Thoracic aorta (tissue), 2 donors: ENCODE results near the gene ZNRF4. TPM values are rescaled to one million over a fixed set of nuclear protein-coding genes. Genes with fewer than 3 reads are reported as not detected.

ENCODE experiments used
- ATAC-seq: fragments of 150-250 bp; one replicate; pipeline ENCODE4 v1.8.0; 2017; ENCODE audit warnings: low read depth; ENCODE audit not compliant: insufficient number of reproducible peaks, low FRiP score
- DNase-seq: peaks from one replicate; pipeline ENCODE4 v3.0.0-alpha.2; 2020; ENCODE audit warnings: low spot score
- H3K27ac ChIP-seq, 2 donors: fragments of 200-600 bp; sonication (generic); 1 replicate in 1 of 2; 2 replicates in 1 of 2; pipeline ENCODE4 v1.5.1; 2016; ENCODE audit warnings: mild to moderate bottlenecking in 2 of 2, moderate library complexity in 2 of 2
- H3K27me3 ChIP-seq: fragments of 200-600 bp; sonication (generic); replicated peaks from 2 replicates; pipeline ENCODE4 v1.6.0; 2016; ENCODE audit warnings: mild to moderate bottlenecking; ENCODE audit not compliant: insufficient read depth
- H3K36me3 ChIP-seq: fragments of 200-600 bp; sonication (generic); one replicate; pipeline ENCODE4 v1.5.1; 2016
- H3K4me1 ChIP-seq, 2 donors: fragments of 200-600 bp; sonication (generic); 1 replicate in 1 of 2; 2 replicates in 1 of 2; pipeline versions ENCODE4 v1.5.1 to v1.6.0; 2016; ENCODE audit warnings: low read depth in 2 of 2, mild to moderate bottlenecking in 1 of 2; ENCODE audit not compliant: control insufficient read depth in 1 of 2
- H3K4me3 ChIP-seq: fragments of 200-600 bp; sonication (generic); 2 replicates; pipeline ENCODE4 v1.5.1; 2016; ENCODE audit warnings: mild to moderate bottlenecking
- H3K9me3 ChIP-seq: fragments of 200-600 bp; sonication (generic); 2 replicates; pipeline ENCODE4 v1.5.1; 2016
- CTCF ChIP-seq: fragments of 200-600 bp; sonication (generic); IDR thresholded peaks from one replicate; pipeline ENCODE4 v1.5.1; 2019; ENCODE audit warnings: antibody characterized with exemption
- total RNA-seq, 2 donors: library from RNA; depleted of rRNA; stranded (reverse); fragments of >200 nt; gene quantifications; one replicate each; pipeline versions ENCODE4 v1.1.0 to v1.2.3, GENCODE V29; 2016

The ZNRF4 gene
- total RNA-seq, 2 donors from 2014 or later = not detected

- Histone ChIP-seq H3K27ac (no peak overlapping the region), H3K4me1 (no peaks in the 10 kb centered on the region), H3K36me3 (no peaks in the 10 kb centered on the region), H3K4me3 (no peak overlapping the region), H3K9me3 (no peaks in the 10 kb centered on the region), H3K27me3 (no peaks in the 10 kb centered on the region)
- ATAC-seq = no peak
- no peak for DNase-seq
- no peak for TF ChIP-seq CTCF
These were observed 25.0 kb upstream of the ZNRF4 start for GRCh38 chr19:5430237-5430636.

DNA sequence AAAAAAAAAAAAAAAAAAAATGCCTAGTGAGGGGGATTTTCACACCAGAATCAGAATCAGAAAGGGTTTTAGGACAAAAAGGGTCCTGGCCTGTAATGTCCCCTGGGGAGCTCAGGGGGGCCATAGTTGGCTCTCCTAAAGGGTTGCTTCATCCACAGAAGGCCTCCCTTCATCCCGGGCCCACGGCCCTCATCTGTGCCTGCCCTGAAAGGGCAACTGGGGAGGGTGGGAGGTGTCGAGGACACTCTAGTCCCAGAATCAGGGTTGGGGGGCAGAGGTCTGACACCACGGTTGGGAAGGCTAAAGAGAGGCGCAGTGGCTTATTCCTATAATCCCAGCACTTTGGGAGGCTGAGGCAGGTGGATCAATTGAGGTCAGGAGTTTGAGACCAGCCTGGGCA lies 22.5 kb upstream of the ZNRF4 start:
- Histone ChIP-seq H3K4me1 (no peaks in the 10 kb centered on the region), H3K9me3 (no peaks in the 10 kb centered on the region), H3K36me3 (no peaks in the 10 kb centered on the region), H3K27me3 (peaks cover 3% of the 10 kb centered on the region), H3K4me3 (no peak overlapping the region), H3K27ac (no peak overlapping the region)
- no peak for DNase-seq
- ATAC-seq = no peak
- no peak for TF ChIP-seq CTCF

DNA sequence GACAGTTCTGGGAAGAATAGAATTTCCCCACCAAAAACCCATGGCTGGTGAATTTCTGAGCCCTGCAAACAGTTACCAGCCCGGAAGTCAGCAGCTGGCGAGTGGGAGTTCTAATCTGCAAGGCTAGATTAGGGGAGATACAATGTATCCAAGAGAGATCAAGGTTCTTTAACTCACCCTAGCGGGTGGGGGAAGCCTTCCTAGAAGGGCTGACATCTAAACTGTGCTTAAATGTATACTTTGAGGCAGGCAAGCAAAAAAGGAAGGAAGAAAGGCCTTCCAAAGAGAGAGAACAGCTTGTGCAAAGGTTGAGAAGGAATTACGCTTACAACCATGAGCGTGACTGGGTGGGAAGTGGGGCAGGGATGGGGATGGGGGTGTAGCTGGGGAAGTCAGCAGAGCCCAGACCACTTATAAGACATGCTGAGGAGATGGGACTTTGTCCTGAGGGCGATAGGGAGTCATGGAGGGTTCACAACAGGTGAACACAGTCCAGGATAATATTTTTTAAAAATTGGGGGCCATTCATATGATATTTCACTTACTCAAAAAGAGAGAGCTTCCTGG lies 20.8 kb upstream of the ZNRF4 start:
- H3K9me3 ChIP-seq = no peaks in the 10 kb centered on the region
- no peaks in the 10 kb centered on the region for H3K36me3 ChIP-seq
- H3K27ac ChIP-seq = no peak overlapping the region
- ATAC-seq = no peak
- TF ChIP-seq CTCF = no peak
- DNase-seq = no peak
- no peaks in the 10 kb centered on the region for H3K4me1 ChIP-seq
- H3K27me3 ChIP-seq = peaks cover 3% of the 10 kb centered on the region
- no peak overlapping the region for H3K4me3 ChIP-seq

- Histone ChIP-seq H3K9me3 (no peaks in the 10 kb centered on the region), H3K4me1 (no peaks in the 10 kb centered on the region), H3K36me3 (no peaks in the 10 kb centered on the region), H3K27me3 (peaks cover 3% of the 10 kb centered on the region), H3K27ac (no peak overlapping the region), H3K4me3 (no peak overlapping the region)
- no peak for ATAC-seq
- no peak for TF ChIP-seq CTCF
- DNase-seq = no peak
These were observed 20.1 kb upstream of the ZNRF4 start for GRCh38 chr19:5434970-5435641.

DNA sequence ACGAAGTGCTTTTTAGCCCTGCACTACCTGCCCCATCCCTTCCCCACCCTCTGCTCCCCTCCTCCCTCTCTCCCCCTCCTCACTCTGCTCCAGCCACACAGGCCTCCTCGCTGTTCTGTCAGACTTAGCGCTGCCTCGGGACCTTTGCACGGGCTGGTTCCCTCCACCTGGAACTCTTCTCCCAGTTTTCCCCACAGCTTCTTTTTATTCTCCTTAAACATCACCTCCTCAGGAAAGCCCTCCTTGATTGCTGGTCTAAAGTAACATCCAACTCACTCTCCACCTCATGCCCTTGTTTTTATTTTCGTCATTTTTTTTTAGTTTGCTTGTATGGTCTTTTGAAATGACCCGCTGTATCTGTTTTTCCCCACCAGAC lies 19.6 kb upstream of the ZNRF4 start:
- Histone ChIP-seq H3K27me3 (peaks cover 3% of the 10 kb centered on the region), H3K4me3 (no peak overlapping the region), H3K9me3 (no peaks in the 10 kb centered on the region), H3K36me3 (no peaks in the 10 kb centered on the region), H3K27ac (no peak overlapping the region), H3K4me1 (no peaks in the 10 kb centered on the region)
- no peak for TF ChIP-seq CTCF
- DNase-seq (no peak), ATAC-seq (no peak)
